Esophagus squamous epithelium (tissue), 4 donors: ENCODE data around the gene CLEC19A.

Experiments
- CTCF ChIP-seq, 6 experiments: fragments of 450-650 bp in 4 of 6; fragments of 200-600 bp in 2 of 6; sonication (generic) in 2 of 6; IDR thresholded peaks; one replicate each; pipeline ENCODE4 v1.5.1; 2016 to 2019; ENCODE audit warnings: antibody characterized with exemption in 6 of 6, mild to moderate bottlenecking in 4 of 6, moderate library complexity in 4 of 6
- POLR2A ChIP-seq, 4 donors: fragments of 450-650 bp; IDR thresholded peaks; one replicate each; pipeline ENCODE4 v1.6.1; 2017; ENCODE audit warnings: antibody characterized with exemption in 4 of 4, mild to moderate bottlenecking in 4 of 4, moderate library complexity in 3 of 4

- TF ChIP-seq CTCF (IDR thresholded peaks at IDR 0.05) (no peak), POLR2A (IDR thresholded peaks at IDR 0.05) (no peak)
Measured at GRCh38 chr16:19348125-19348524, 62.6 kb downstream of the CLEC19A start.
